NCI-H2196 (cell line): ENCODE results near the gene ANAPC2.

Experiments used
- DNase-seq: peaks from one replicate; lab custom pipeline; 2025; ENCODE audit not compliant: unreplicated experiment; lab: John Stamatoyannopoulos, UW

The ANAPC2 gene

GRCh38 chr9:137227054-137227852 lies 38.9 kb upstream of the ANAPC2 start, which contains the start of gene RNF224:
Gene RNF224 (plus strand): TSS chr9:137227502. CDS start chr9:137228336, 834 bp downstream.
- DNase-seq, result peak; percentile 84

DNA sequence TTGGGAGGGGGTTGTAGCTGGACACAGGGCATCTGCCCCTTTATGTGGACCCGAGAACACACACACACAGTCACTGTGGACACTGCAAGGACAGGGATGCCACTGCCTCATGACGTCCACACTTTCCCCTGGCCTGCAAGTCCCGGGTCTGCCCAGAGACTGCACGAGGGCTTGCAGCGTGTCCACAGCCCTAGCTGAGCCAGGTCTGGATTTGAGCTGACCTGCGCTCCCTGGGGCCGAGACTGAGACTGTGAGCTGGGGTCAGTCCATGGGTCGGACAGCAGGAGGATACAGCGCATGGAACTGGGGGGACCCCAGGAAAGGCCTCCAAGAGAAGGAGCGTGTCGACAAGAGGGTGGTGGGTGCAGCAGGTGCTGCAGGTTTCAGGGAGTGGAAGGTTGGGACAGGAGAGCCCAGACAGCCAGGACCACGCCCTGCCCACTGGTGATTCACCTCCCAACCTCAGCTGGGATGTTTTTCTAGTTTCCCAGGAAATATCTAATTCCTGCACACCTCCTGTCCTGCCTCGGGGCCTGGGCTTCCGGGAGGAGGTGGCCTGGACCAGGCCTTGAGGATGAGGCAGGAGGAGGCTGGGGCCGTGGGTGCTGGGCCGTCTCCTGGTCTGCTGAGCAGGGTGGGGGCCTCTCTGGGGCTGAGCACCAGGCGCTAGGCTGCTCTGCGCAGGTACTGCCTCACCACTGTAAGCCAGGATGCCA lies 38.1 kb upstream of the ANAPC2 start:
- no peak for DNase-seq

DNA sequence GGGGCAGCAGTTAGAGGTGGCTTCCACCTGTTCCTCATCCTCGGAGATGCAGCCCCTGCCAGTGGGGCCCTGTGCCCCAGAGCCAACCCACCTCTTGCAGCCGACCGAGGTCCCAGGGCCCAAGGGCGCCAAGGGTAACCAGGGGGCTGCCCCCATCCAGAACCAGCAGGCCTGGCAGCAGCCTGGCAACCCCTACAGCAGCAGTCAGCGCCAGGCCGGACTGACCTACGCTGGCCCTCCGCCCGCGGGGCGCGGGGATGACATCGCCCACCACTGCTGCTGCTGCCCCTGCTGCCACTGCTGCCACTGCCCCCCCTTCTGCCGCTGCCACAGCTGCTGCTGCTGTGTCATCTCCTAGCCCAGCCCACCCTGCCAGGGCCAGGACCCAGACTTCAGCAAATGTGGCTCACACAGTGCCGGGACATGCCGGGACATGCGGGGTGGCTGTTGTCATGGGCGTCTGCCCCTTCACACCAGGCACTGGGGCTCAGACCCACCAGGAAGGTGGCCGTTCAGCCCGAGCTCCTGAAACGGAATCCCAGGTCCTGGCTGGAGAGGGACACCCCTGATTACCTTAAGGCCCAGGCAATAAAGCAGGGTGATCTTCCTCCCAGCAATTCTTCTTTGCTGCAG lies 37.5 kb upstream of the ANAPC2 start:
- DNase-seq, result no peak

GRCh38 chr9:137224830-137225694 lies 36.7 kb upstream of the ANAPC2 start, which contains the start of gene CYSRT1:
Gene CYSRT1 (plus strand): TSS chr9:137225174. CDS start chr9:137225622, 448 bp downstream.
- DNase-seq, result no peak

DNA sequence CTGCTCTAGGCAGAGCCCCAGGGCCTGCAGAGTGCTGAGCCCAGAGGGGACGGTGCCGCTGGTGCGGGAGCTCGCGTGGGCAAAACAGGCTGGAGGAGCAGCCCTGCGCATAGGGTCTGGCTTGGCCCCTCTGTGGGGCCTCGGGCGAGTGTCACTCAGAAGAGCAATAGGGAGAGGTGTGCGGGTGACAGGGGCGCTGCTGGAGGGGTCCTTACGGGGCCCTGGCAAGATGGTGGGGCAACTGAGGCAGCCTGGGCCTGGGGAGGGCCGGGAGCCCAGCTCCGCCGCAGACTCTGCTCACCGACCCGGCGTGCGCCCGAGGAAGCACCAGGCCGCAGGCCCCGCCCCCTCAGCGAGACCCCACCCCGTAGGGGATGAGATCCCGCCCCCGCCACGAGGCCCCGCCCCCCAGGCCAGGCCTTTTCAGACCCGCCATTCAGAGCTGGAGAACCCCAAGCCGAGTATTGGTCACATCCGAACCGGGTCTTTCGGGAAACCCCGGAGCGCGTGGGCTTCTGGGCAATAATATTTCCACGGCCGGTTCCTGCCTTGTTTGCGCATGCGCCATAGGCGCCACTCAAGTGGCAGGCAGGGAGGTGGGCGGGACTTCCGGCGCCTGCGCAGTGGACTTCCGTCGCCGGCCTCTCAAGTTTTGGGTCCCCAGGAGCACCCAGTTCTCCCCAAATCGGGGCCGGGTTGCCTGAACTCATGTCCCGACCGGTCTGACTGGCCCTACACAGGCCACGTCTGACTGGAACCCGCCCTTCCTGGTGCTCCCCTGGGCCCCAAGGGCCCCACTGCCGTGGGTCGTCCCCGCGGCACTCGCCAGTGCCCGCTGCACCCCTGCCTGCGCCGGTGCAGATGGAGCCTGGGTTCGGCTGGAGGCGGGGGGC lies 35.0 kb upstream of the ANAPC2 start:
- DNase-seq, result peak; percentile 97

GRCh38 chr9:137222190-137223077 lies 34.1 kb upstream of the ANAPC2 start, which contains the start of gene RNF208:
Gene RNF208 (minus strand): TSS chr9:137222240. CDS start chr9:137221212, 1,028 bp downstream.
- DNase-seq, result no peak

GRCh38 chr9:137221506-137222111 lies 33.2 kb upstream of the ANAPC2 start:
- DNase-seq, result peak; percentile 52

- no peak for DNase-seq
Measured at GRCh38 chr9:137221095-137221505, 32.7 kb upstream of the ANAPC2 start.

DNA sequence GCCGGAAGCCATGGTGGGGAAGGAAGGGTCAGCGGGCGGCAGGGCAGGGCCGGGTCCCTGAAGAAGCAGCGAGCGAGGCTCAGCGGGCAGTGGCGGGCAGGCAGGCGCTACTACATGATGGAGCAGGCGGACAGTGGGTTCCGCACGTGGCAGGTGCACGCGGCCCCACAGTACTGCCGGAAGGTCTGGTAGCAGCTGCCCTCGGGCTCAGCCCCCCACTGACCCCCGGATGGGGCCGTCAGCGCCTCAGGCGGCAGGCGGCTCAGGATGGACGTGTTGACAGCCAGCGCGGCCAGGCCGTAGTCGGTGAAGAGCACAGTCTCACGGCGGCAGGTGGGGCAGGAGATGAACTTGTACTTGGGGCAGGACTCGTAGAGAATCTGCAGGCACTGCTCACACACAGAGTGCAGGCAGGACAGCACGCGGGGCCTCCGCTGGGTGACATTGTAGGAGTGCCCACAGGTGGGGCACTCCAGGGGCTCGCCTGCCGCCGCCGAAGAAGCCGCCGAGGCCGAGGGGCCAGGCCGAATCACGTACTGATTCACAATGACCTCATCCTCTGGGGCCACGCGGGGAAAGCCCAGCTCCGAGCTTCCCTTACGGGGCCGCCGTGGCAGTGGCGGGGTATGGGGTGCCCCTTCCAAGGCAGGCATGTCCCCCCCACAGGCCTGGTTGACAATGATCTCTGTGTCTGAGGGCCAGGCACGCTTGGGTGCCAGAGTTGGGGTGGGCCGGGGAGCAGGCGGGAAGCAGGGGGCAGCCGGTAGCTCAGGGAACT lies 32.1 kb upstream of the ANAPC2 start:
- no peak for DNase-seq

DNA sequence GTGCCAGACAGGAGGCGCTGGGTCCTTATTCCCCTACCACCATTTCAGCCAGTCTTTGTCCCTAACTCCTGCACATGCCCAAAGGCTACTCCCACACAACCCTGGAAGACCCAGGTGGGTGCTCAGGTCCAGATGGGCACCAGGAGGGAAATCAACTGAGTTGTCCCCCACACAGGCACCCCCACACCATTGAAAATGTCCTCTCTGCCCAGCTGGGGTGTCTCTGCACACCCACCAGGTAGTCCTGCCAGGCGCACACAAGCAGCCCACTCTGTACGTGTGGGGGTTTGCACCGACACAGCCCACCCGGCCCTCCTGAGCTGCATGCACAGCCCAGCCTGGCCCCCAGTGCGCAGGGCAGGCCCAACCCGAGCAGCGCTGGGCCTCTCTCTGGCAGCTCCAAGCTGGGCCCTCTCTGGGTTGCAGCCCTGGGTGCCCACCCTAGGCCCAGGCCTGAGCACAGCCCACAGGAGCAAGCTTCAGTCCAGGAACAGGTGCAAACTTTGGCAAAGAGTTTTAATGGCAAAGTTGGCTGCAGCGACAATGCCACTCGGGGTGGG lies 31.5 kb upstream of the ANAPC2 start:
- DNase-seq, result no peak

GRCh38 chr9:137218754-137219271 lies 30.5 kb upstream of the ANAPC2 start:
- peak; percentile 64 for DNase-seq

DNA sequence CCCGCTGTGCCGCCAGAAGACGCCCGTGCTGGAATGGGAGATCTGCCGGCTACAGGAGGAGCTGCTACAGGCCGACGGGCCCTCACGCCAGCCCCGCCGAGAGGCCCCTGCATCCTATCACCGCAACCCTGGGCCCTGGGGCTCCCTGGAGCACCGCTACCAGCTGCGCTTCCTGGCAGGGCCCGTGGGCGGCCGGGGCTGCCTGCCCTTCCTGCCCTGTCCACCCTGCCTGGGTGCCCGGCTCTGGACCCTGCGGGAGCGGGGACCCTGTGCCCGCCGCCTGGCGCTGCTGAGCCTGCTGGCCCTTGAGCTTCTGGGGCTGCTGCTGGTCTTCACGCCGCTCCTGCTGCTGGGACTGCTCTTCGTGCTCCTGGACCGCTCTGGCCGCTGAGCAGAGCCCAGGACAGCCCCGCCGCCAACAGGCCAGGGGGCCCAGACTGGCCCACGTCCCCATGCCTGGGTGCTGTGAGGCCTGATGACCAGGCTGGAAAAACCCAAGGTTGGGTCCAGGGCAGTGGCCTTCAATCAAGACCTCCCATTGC lies 29.9 kb upstream of the ANAPC2 start:
- DNase-seq, result no peak

DNA sequence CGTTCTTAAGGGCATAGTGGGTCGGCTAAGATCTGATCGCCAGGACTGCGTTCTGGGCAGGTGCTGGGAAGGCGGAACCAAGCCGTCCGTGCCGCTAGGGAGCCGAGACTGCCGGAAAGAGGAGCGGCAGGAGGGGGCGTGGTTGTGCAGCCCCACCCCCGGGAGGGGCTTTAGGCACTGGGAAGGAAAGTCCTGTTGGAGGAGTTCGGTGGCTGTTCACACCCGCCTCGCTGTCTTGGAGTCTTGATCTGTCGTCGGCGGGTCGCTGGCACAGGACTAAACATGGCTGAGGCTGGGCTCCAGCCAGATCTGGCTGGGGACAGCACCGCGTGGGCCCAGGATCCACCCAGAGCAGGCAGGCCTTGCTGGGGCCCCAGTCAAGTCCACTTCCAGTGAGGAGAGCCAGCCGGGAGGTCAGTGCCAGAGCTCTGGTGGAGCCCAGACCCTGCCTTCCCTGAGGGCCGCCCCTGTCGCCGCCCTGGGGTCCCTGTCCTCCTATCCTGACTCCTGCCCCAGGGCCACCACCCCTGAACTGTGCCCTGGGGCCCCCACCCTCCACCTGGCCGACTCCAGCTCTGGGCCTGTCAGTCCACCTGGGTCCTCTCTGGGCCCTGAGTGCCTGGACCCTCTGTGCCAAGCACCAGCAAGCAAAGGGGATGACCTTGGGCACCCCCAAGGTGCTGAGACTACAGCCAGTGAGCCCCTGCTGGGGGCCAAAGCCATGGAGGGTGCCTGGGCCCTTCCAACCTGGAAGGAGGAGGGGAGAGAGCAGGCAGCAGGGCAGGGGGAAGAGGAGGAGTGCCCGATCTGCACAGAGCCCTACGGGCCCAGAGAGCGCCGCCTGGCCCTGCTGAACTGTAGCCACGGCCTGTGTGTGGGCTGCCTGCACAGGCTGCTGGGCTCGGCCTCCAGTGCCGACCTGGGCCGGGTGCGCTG lies 29.2 kb upstream of the ANAPC2 start:
- DNase-seq, result peak; percentile 91

- DNase-seq, result no peak
Measured at GRCh38 chr9:137216188-137216965, 28.0 kb upstream of the ANAPC2 start.
